Measurements from ENCODE around the gene USF1. TPM values are rescaled to one million over a fixed set of nuclear protein-coding genes. Genes with fewer than 3 reads are reported as not detected.

Gene USF1
- total and polyA plus RNA-seq, 2 donors from 2014 or later = 48.7 to 56.1 TPM

DNA sequence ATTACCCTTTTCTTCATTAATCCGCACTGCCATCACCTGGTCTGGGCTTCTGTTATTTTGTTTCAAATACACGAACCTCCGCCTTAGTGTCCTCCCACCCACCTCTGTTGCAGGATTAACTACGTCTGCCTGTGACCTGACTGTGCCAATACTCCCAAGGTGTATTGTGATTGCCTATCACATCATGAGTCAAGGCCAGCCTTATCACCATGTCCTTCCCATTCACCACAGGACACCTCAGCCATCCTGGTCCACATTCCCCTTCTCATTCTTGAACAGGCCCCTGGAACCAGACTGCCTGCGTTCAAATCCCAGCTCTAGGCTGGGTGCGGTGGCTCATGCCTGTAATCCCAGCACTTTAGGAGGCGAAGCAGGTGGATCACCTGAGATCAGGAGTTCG, 39.2 kb downstream of the USF1 start:
- FAIRE-seq (no peak), DNase-seq (no peak)
- Histone ChIP-seq H3K9me3 (ENCODE audit: control insufficient read depth in 2 of 3, insufficient read depth in 1 of 3, low read length in 3 of 3) (no peaks in the 10 kb centered on the region), H3K27ac (ENCODE audit: low read depth in 2 of 2, low read length in 2 of 2) (no peak overlapping the region), H3K36me3 (ENCODE audit: control insufficient read depth in 2 of 3, insufficient read depth in 3 of 3, low read length in 3 of 3) (peaks cover 0 to 5% (median 0%) of the 10 kb centered on the region in 3 donors), H3K27me3 (ENCODE audit: control insufficient read depth, insufficient read depth, low read length) (no peaks in the 10 kb centered on the region), H3K4me1 (ENCODE audit: control insufficient read depth in 2 of 3, insufficient read depth in 2 of 3, low read depth in 1 of 3, low read length in 3 of 3) (peaks cover 0 to 13% (median 4%) of the 10 kb centered on the region in 3 donors), H3K9ac (ENCODE audit: low read length in 3 of 3) (no peak overlapping the region), H3K4me3 (ENCODE audit: low read length in 3 of 3) (no peak overlapping the region)
- intact Hi-C loops (cut with DNase I) = no loop called here
- TF ChIP-seq, protein P1, sequence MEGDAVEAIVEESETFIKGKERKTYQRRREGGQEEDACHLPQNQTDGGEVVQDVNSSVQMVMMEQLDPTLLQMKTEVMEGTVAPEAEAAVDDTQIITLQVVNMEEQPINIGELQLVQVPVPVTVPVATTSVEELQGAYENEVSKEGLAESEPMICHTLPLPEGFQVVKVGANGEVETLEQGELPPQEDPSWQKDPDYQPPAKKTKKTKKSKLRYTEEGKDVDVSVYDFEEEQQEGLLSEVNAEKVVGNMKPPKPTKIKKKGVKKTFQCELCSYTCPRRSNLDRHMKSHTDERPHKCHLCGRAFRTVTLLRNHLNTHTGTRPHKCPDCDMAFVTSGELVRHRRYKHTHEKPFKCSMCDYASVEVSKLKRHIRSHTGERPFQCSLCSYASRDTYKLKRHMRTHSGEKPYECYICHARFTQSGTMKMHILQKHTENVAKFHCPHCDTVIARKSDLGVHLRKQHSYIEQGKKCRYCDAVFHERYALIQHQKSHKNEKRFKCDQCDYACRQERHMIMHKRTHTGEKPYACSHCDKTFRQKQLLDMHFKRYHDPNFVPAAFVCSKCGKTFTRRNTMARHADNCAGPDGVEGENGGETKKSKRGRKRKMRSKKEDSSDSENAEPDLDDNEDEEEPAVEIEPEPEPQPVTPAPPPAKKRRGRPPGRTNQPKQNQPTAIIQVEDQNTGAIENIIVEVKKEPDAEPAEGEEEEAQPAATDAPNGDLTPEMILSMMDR (IDR thresholded peaks at IDR 0.05; ENCODE audit: borderline replicate concordance, extremely low read depth, insufficient read depth) = no peak

DNA sequence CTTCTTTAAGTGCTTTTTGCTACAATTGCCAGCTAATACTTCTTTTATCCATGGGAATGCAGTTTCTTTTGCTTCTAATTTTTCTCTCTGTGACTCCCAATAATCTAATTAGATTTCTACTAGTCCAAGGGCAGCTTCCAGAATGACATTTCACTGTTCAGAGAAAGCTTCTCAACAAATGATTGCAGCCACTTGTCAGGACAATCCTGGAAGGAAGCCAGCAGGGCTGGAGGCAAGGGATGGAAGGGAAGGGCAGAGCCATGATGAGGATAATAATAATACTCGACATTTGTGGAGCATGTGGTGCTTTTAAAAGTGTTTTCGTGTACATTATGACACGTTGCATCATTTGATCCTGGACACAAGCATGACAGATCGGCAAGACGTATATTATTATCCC, 44.3 kb downstream of the USF1 start:
- Histone ChIP-seq H3K27me3 (ENCODE audit: control insufficient read depth, insufficient read depth, low read length) (no peaks in the 10 kb centered on the region), H3K9me3 (ENCODE audit: control insufficient read depth in 2 of 3, insufficient read depth in 1 of 3, low read length in 3 of 3) (no peaks in the 10 kb centered on the region), H3K9ac (ENCODE audit: low read length in 3 of 3) (no peak overlapping the region), H3K27ac (ENCODE audit: low read depth in 2 of 2, low read length in 2 of 2) (no peak overlapping the region), H3K4me1 (ENCODE audit: control insufficient read depth in 2 of 3, insufficient read depth in 2 of 3, low read depth in 1 of 3, low read length in 3 of 3) (peaks cover 0 to 10% (median 2%) of the 10 kb centered on the region in 3 donors), H3K4me3 (ENCODE audit: low read length in 3 of 3) (no peak overlapping the region), H3K36me3 (ENCODE audit: control insufficient read depth in 2 of 3, insufficient read depth in 3 of 3, low read length in 3 of 3) (peaks cover 0 to 32% (median 20%) of the 10 kb centered on the region in 3 donors)
- intact Hi-C loops (cut with DNase I) = loop anchor here (5.0 kb wide), 1 partner anchor 86 kb away; the partner anchor contains the start of gene NECTIN4
- DNase-seq (no peak), FAIRE-seq (no peak)
- TF ChIP-seq, protein P1 (IDR thresholded peaks at IDR 0.05; ENCODE audit: borderline replicate concordance, extremely low read depth, insufficient read depth) = no peak

DNA sequence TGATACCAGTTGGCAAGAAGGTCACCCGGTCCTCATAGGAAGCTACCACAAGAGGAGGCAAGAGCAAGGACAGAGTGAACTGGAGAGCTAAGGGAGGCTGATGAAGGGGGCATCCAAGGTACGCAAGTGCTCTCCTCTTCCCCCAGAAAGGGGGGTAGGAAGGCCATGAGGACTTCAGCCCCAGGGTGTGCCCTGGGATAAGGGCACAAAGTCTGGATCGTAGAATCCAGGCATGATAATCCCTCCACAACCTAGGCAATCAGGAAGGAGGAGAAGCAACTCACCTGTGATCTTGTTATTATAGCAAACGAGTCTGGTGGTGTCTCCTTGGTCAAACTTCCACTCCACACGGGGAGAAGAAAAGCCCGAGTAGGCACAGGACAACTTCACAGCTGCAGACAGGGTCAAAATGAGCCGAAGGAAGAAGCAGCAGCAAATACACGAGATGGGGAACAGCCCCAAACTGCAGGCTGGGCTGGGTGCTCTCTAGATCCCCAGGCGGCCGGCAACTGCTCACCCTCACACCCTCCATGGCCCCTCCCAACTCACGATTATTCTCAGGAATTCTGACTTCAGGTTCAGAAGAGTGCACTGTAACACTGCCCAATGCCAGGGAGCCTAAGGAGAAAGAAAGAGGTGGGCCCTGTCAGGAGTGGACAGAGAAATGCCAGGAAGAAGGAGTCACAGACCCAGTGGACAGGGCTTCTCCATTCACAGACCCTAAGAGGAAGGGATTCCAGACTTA, 44.9 kb downstream of the USF1 start:
- Histone ChIP-seq H3K9ac (ENCODE audit: low read length in 3 of 3) (no peak overlapping the region), H3K36me3 (ENCODE audit: control insufficient read depth in 2 of 3, insufficient read depth in 3 of 3, low read length in 3 of 3) (peaks cover 0 to 32% (median 20%) of the 10 kb centered on the region in 3 donors), H3K27ac (ENCODE audit: low read depth in 2 of 2, low read length in 2 of 2) (no peak overlapping the region), H3K9me3 (ENCODE audit: control insufficient read depth in 2 of 3, insufficient read depth in 1 of 3, low read length in 3 of 3) (no peaks in the 10 kb centered on the region), H3K27me3 (ENCODE audit: control insufficient read depth, insufficient read depth, low read length) (no peaks in the 10 kb centered on the region), H3K4me3 (ENCODE audit: low read length in 3 of 3) (no peak overlapping the region), H3K4me1 (ENCODE audit: control insufficient read depth in 2 of 3, insufficient read depth in 2 of 3, low read depth in 1 of 3, low read length in 3 of 3) (peaks cover 0 to 10% (median 2%) of the 10 kb centered on the region in 3 donors)
- intact Hi-C loops (cut with DNase I) = loop anchor here (5.0 kb wide), 1 partner anchor 86 kb away; the partner anchor contains the start of gene NECTIN4
- no peak for DNase-seq
- TF ChIP-seq, protein P1 (IDR thresholded peaks at IDR 0.05; ENCODE audit: borderline replicate concordance, extremely low read depth, insufficient read depth) = no peak
- no peak for FAIRE-seq

Measured in kidney (tissue), 14 donors.